Esophagus muscularis mucosa (tissue), 4 donors: Measurements from ENCODE around the gene XPA.

Experiments used
- CTCF ChIP-seq, 3 experiments: fragments of 200-600 bp in 2 of 3; fragments of 450-650 bp in 1 of 3; sonication (generic) in 2 of 3; IDR thresholded peaks; one replicate each; pipeline ENCODE4 v1.5.1; 2017 to 2019; ENCODE audit warnings: antibody characterized with exemption in 3 of 3, mild to moderate bottlenecking in 2 of 3, moderate library complexity in 1 of 3
- EP300 ChIP-seq: sonication (generic); formaldehyde crosslinking; IDR thresholded peaks from one replicate; pipeline ENCODE4 v1.6.1; 2017; ENCODE audit warnings: antibody characterized with exemption
- POLR2AphosphoS5 ChIP-seq, 2 donors: sonication (generic); formaldehyde crosslinking; IDR thresholded peaks; one replicate each; pipeline ENCODE4 v1.6.1; 2017; ENCODE audit warnings: antibody characterized with exemption in 2 of 2

GRCh38 chr9:97689401-97690180, 7.5 kb downstream of the XPA start:
- no peak for TF ChIP-seq CTCF (IDR thresholded peaks at IDR 0.05)
- no peak for TF ChIP-seq EP300
- TF ChIP-seq POLR2AphosphoS5 (IDR thresholded peaks at IDR 0.05), result no peak
